Tibial nerve (tissue), 4 donors: ENCODE measurements around the gene METTL15. TPM values are rescaled to one million over a fixed set of nuclear protein-coding genes. Genes with fewer than 3 reads are reported as not detected.
"Not testable (repeated sequence)": the region's sequence is repeated elsewhere in the genome, so short reads cannot be mapped to it uniquely, and the experiment has no call there.

Source experiments
- DNase-seq, 2 donors: peaks; one replicate each; pipeline ENCODE4 v3.0.0-alpha.2; 2019; ENCODE audit warnings: low spot score in 2 of 2
- H3K27ac ChIP-seq, 4 donors: fragments of 200-600 bp; sonication (generic) in 3 of 4; one replicate each; pipeline ENCODE4 v1.5.1; 2017 to 2019; ENCODE audit warnings: mild to moderate bottlenecking in 1 of 4
- H3K27me3 ChIP-seq, 2 donors: fragments of 200-600 bp; sonication (generic) in 1 of 2; one replicate each; pipeline versions ENCODE4 v1.5.1 to v1.6.0; 2017 to 2019
- H3K36me3 ChIP-seq, 3 donors: fragments of 200-600 bp; sonication (generic); one replicate each; pipeline ENCODE4 v1.5.1; 2018 to 2019
- H3K4me1 ChIP-seq, 4 donors: fragments of 200-600 bp; sonication (generic) in 3 of 4; one replicate each; pipeline ENCODE4 v1.5.1; 2017 to 2019
- H3K4me3 ChIP-seq, 4 donors: fragments of 200-600 bp; sonication (generic) in 3 of 4; one replicate each; pipeline ENCODE4 v1.5.1; 2017 to 2019; ENCODE audit warnings: mild to moderate bottlenecking in 1 of 4, moderate library complexity in 1 of 4
- H3K9me3 ChIP-seq, 4 donors: fragments of 200-600 bp; sonication (generic) in 3 of 4; one replicate each; pipeline ENCODE4 v1.5.1; 2017 to 2019
- EP300 ChIP-seq, 2 donors: sonication (generic); formaldehyde crosslinking; IDR thresholded peaks; one replicate each; pipeline ENCODE4 v1.6.1; 2017; ENCODE audit warnings: antibody characterized with exemption in 2 of 2, mild to moderate bottlenecking in 1 of 2
- POLR2A ChIP-seq, 2 donors: fragments of 450-650 bp; IDR thresholded peaks; one replicate each; pipeline ENCODE4 v1.6.1; 2017; ENCODE audit warnings: antibody characterized with exemption in 2 of 2, mild to moderate bottlenecking in 2 of 2, moderate library complexity in 2 of 2
- WGBS, 2 donors: methylation state at CpG; one replicate each; pipeline ENCODE4 v1.1.5; 2018; 5-methylcytosine and 5-hydroxymethylcytosine counted together
- total RNA-seq, 4 donors: library from RNA; depleted of rRNA; stranded (reverse); fragments of >200 nt; gene quantifications; one replicate each; pipeline ENCODE4 v1.1.0, GENCODE V29; 2016
- TF ChIP-seq, protein P1 (sequence below), 5 experiments: fragments of 200-600 bp in 3 of 5; fragments of 450-650 bp in 2 of 5; sonication (generic) in 3 of 5; IDR thresholded peaks; one replicate each; pipeline ENCODE4 v1.5.1; 2016 to 2019; ENCODE audit warnings: antibody characterized with exemption in 5 of 5, mild to moderate bottlenecking in 3 of 5, moderate library complexity in 2 of 5

Gene METTL15
- total RNA-seq, 4 donors from 2014 or later: 8.7 to 14.4 (median 11.7) TPM

DNA sequence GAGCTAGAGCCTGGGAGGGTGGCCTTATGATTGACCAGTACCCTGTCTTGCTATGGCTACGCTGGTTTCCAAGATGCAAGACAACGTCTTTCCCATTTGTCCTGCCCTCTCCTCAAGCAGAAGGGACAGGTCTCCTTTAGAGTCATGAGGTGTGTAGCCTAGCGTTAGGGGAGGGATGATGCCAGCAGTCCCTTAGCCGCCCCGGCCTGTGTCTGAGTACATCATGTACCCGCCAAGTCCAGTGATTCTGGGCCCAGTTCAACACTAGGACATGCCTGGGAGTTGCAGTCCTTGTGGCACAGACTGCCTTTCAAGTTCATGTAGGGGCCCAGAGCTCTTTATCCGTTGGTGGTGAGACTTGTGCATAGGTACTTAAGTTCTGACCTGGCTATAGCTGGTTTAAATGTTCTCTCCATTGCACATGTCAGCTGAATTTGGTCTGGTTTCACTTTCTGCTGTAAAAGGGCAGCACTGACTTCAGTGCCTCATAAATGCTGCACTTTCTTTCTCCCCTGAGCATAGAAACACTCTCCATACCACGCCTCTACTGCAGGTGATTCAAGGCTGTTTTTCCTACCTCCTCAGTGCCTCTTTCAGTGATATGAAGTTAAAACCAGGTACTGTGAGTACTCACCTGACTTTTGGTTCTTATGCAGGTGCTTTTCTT is 151.1 kb downstream of the METTL15 start:
- no peak for DNase-seq
- WGBS, 2 donors: 96 to 98% methylated on average over 7 of the region's 8 CpGs
- no peak for TF ChIP-seq EP300 (IDR thresholded peaks at IDR 0.05)
- TF ChIP-seq, protein P1, sequence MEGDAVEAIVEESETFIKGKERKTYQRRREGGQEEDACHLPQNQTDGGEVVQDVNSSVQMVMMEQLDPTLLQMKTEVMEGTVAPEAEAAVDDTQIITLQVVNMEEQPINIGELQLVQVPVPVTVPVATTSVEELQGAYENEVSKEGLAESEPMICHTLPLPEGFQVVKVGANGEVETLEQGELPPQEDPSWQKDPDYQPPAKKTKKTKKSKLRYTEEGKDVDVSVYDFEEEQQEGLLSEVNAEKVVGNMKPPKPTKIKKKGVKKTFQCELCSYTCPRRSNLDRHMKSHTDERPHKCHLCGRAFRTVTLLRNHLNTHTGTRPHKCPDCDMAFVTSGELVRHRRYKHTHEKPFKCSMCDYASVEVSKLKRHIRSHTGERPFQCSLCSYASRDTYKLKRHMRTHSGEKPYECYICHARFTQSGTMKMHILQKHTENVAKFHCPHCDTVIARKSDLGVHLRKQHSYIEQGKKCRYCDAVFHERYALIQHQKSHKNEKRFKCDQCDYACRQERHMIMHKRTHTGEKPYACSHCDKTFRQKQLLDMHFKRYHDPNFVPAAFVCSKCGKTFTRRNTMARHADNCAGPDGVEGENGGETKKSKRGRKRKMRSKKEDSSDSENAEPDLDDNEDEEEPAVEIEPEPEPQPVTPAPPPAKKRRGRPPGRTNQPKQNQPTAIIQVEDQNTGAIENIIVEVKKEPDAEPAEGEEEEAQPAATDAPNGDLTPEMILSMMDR (IDR thresholded peaks at IDR 0.05): no peak
- Histone ChIP-seq H3K4me1 (no peaks in the 10 kb centered on the region), H3K36me3 (peaks cover 0 to 41% (median 0%) of the 10 kb centered on the region in 3 donors), H3K9me3 (peaks cover 0 to 34% (median 8%) of the 10 kb centered on the region in 4 donors), H3K27me3 (no peaks in the 10 kb centered on the region), H3K4me3 (no peak overlapping the region), H3K27ac (no peak overlapping the region)

DNA sequence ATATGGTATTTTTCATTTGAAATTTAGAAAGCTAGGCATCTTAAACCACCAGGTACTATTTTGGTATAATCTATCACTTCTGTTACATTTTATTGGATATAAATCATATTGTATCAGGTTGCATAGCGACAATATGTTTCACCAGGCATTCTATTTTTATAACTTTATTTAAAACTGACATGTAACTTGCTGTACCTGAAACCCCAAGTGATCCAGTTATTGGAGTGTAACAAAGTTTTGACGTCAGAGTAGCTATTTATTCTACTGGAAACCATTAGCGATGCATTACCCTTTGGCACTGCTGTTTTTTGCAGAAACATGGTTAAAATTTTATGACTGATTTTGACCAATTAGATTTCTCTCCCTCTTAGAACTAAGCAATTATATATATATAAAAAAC is 160.7 kb downstream of the METTL15 start:
- Histone ChIP-seq H3K27ac (no peak overlapping the region), H3K4me1 (no peaks in the 10 kb centered on the region), H3K36me3 (peaks cover 0 to 6% (median 0%) of the 10 kb centered on the region in 3 donors), H3K27me3 (no peaks in the 10 kb centered on the region), H3K9me3 (no peaks in the 10 kb centered on the region), H3K4me3 (no peak overlapping the region)
- DNase-seq: no peak
- TF ChIP-seq, protein P1 (IDR thresholded peaks at IDR 0.05): no peak
- TF ChIP-seq EP300 (IDR thresholded peaks at IDR 0.05): no peak
- TF ChIP-seq POLR2A (IDR thresholded peaks at IDR 0.05): no peak
- WGBS, 2 donors: 82 to 90% methylated on average over 3 of the region's 3 CpGs

DNA sequence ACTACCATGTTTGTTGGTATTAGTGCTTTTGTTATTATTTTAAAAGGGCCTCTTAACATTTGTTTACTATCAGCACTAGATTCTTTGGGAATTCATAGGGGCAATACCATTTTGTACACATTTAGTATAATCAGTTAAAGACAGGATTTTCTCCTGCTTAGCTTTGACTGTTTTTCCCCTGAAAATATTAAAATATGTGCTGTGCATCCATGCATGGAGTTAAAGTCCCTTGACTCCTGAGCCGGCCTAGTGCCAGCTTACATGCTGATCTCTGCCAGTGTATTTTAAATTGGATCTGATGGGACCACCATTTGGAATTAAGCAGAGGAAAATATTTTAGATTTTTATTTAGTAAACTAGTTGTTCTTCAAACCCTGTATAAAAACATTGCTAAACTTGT is 161.4 kb downstream of the METTL15 start:
- DNase-seq: no peak
- H3K27me3 ChIP-seq: no peaks in the 10 kb centered on the region
- WGBS, 2 donors: 82 to 94% methylated on average over 1 of the region's 1 CpG
- no peaks in the 10 kb centered on the region for H3K4me1 ChIP-seq
- H3K9me3 ChIP-seq: no peaks in the 10 kb centered on the region
- no peak overlapping the region for H3K27ac ChIP-seq
- TF ChIP-seq, protein P1 (IDR thresholded peaks at IDR 0.05): no peak
- TF ChIP-seq POLR2A (IDR thresholded peaks at IDR 0.05): no peak
- no peak for TF ChIP-seq EP300 (IDR thresholded peaks at IDR 0.05)
- no peak overlapping the region for H3K4me3 ChIP-seq
- peaks cover 0 to 6% (median 0%) of the 10 kb centered on the region in 3 donors for H3K36me3 ChIP-seq

- DNase-seq, H3K9me3 ChIP-seq, H3K27me3 ChIP-seq, H3K4me1 ChIP-seq, H3K36me3 ChIP-seq, H3K27ac ChIP-seq, H3K4me3 ChIP-seq: not testable (repeated sequence)
- 97 to 98% methylated on average over 2 of the region's 2 CpGs for WGBS, 2 donors
Observed at GRCh38 chr11:28272247-28272646, 164.1 kb downstream of the METTL15 start.

GRCh38 chr11:28274216-28274615 is 166.0 kb downstream of the METTL15 start:
- H3K9me3 ChIP-seq: no peaks in the 10 kb centered on the region
- H3K4me3 ChIP-seq: no peak overlapping the region
- DNase-seq: no peak
- peaks cover 0 to 6% (median 0%) of the 10 kb centered on the region in 3 donors for H3K36me3 ChIP-seq
- H3K4me1 ChIP-seq: no peaks in the 10 kb centered on the region
- TF ChIP-seq POLR2A (IDR thresholded peaks at IDR 0.05) (no peak), EP300 (IDR thresholded peaks at IDR 0.05) (no peak)
- TF ChIP-seq, protein P1 (IDR thresholded peaks at IDR 0.05): no peak
- no peak overlapping the region for H3K27ac ChIP-seq
- no peaks in the 10 kb centered on the region for H3K27me3 ChIP-seq

DNA sequence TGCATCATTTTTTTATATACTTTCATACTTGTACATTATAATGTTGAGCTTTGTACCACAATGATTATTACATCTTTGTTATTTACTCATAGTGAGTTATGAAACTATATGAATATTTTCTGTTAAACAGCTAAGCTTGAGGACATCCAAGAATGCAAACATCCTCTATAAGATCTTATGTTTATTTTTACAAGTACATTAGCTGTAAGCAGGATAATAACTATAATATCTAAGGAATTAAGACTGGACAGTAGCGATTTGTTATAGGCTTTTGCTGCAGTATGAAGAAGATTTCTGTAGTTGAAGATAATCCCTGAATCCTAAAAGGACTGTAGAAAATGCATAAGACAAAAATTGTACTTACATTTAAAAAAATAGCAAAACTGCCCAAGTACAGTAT is 176.0 kb downstream of the METTL15 start:
- TF ChIP-seq POLR2A (IDR thresholded peaks at IDR 0.05): no peak
- no peak for TF ChIP-seq EP300 (IDR thresholded peaks at IDR 0.05)
- TF ChIP-seq, protein P1 (IDR thresholded peaks at IDR 0.05): no peak
- H3K27me3 ChIP-seq: no peaks in the 10 kb centered on the region
- H3K27ac ChIP-seq: no peak overlapping the region
- 95 to 96% methylated on average over 1 of the region's 1 CpG for WGBS, 2 donors
- H3K4me3 ChIP-seq: no peak overlapping the region
- no peaks in the 10 kb centered on the region for H3K4me1 ChIP-seq
- H3K9me3 ChIP-seq: no peaks in the 10 kb centered on the region
- DNase-seq: no peak
- H3K36me3 ChIP-seq: no peaks in the 10 kb centered on the region
